ENCODE results near the gene STK39.
"Not testable (repeated sequence)": the region's sequence is repeated elsewhere in the genome, so short reads cannot be mapped to it uniquely, and the experiment has no call there.

STK39 gene

GRCh38 chr2:168130346-168130745, 117.0 kb downstream of the STK39 start:
- DNase-seq = no peak

- DNase-seq = no peak
Measured at GRCh38 chr2:168127371-168127770, 120.0 kb downstream of the STK39 start.

- DNase-seq = not testable (repeated sequence)
Measured at GRCh38 chr2:168122210-168122609, 125.2 kb downstream of the STK39 start.

- DNase-seq = no peak
Measured at GRCh38 chr2:168120730-168121129, 126.7 kb downstream of the STK39 start.

GRCh38 chr2:168120310-168120709, 127.1 kb downstream of the STK39 start:
- no peak for DNase-seq

- no peak for DNase-seq
Measured at GRCh38 chr2:168119515-168120141, 127.8 kb downstream of the STK39 start.

GRCh38 chr2:168118733-168119514, 128.5 kb downstream of the STK39 start:
- DNase-seq = no peak

- no peak for DNase-seq
Measured at GRCh38 chr2:168116448-168116847, 130.9 kb downstream of the STK39 start.

GRCh38 chr2:168114619-168115018, 132.8 kb downstream of the STK39 start:
- DNase-seq = no peak

GRCh38 chr2:168114040-168114439, 133.4 kb downstream of the STK39 start:
- DNase-seq = no peak

GRCh38 chr2:168107322-168107721, 140.1 kb downstream of the STK39 start:
- DNase-seq = no peak

GRCh38 chr2:168105127-168105683, 142.2 kb downstream of the STK39 start:
- DNase-seq = no peak

- DNase-seq = no peak
Measured at GRCh38 chr2:168097431-168097830, 150.0 kb downstream of the STK39 start.

- DNase-seq = no peak
Measured at GRCh38 chr2:168096158-168096557, 151.2 kb downstream of the STK39 start.

GRCh38 chr2:168091986-168092385, 155.4 kb downstream of the STK39 start:
- DNase-seq = no peak

GRCh38 chr2:168090366-168091135, 156.8 kb downstream of the STK39 start:
- no peak for DNase-seq

GRCh38 chr2:168089200-168089599, 158.2 kb downstream of the STK39 start:
- no peak for DNase-seq

GRCh38 chr2:168087401-168087800, 160.0 kb downstream of the STK39 start:
- DNase-seq = no peak

- DNase-seq = no peak
Measured at GRCh38 chr2:168086851-168087250, 160.5 kb downstream of the STK39 start.

GRCh38 chr2:168085801-168086361, 161.5 kb downstream of the STK39 start:
- no peak for DNase-seq

- DNase-seq = no peak
Measured at GRCh38 chr2:168084288-168084687, 163.1 kb downstream of the STK39 start.

- not testable (repeated sequence) for DNase-seq
Measured at GRCh38 chr2:168081452-168081851, 165.9 kb downstream of the STK39 start.

GRCh38 chr2:168079236-168079635, 168.2 kb downstream of the STK39 start:
- DNase-seq = no peak

All from activated CD4-positive, alpha-beta T cell treated with anti-CD3 and anti-CD28 coated beads, Interleukin-2, amount 50 U/mL, for 1 hour (primary cell).